ENCODE data around the gene NCKAP5.

Gene NCKAP5

DNA sequence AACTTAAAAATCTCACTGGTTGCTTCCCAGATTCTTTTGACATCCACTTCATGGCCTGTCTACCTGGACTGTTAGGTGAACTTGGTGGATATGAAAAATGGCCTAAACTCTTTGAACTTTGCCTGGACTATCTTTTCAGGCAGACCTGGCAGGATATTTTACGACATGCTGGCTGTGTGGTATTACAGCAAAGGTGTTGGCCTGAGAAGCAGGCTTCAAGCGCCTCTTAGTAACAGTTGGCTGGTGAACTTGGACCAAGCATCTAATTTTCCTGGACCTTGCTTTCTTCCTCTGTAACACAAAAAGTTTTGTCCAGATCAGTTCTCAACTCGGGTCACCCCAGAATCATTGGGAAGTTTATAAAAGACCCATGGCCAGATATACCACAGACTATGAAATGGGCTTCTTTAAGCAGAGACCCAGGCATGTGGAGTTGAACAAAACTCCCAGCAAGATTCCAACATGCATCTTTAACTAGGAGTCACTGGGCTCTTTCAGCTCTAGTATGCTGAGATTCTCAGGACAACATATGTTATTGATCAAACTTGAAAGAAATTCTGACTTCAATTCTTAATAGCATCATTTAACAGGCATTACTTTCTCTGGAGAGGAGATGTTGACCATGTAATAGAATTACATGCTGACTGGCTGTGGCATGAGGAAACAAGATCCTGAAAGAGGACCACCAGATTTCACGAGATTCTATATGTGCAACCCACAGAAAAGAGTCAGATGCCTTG is 902.7 kb downstream of the NCKAP5 start:
- TF ChIP-seq, protein P1, sequence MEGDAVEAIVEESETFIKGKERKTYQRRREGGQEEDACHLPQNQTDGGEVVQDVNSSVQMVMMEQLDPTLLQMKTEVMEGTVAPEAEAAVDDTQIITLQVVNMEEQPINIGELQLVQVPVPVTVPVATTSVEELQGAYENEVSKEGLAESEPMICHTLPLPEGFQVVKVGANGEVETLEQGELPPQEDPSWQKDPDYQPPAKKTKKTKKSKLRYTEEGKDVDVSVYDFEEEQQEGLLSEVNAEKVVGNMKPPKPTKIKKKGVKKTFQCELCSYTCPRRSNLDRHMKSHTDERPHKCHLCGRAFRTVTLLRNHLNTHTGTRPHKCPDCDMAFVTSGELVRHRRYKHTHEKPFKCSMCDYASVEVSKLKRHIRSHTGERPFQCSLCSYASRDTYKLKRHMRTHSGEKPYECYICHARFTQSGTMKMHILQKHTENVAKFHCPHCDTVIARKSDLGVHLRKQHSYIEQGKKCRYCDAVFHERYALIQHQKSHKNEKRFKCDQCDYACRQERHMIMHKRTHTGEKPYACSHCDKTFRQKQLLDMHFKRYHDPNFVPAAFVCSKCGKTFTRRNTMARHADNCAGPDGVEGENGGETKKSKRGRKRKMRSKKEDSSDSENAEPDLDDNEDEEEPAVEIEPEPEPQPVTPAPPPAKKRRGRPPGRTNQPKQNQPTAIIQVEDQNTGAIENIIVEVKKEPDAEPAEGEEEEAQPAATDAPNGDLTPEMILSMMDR (IDR thresholded peaks at IDR 0.05; ENCODE audit: low read depth, low read length) = no peak
- H3K27me3 ChIP-seq (ENCODE audit: insufficient read depth, low read depth, severe bottlenecking) = peaks cover 21% of the 10 kb centered on the region
- no peaks in the 10 kb centered on the region for H3K36me3 ChIP-seq
- H3K27ac ChIP-seq = no peak overlapping the region
- no peak overlapping the region for H3K4me3 ChIP-seq (ENCODE audit: low read depth, low read length)
- H3K9me3 ChIP-seq (ENCODE audit: severe bottlenecking) = no peaks in the 10 kb centered on the region
- DNase-seq = no peak

DNA sequence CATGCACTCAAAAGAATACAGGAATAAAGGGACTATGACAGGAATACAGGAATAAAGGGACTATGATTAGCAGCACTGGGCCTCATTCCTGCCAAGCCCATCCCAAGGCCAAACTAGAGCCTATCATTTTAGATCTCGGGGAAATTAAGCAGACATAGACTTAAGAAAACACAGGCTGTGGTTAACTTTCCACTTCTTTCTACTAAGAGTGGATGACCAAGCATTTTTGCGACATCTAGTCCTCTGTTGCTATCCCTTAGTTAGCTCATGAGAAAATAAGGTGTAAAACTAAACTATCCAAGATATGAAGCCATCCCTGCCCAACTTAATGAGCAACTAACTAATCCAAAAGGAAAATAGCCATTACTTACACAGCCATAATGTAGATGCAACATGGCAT is 904.2 kb downstream of the NCKAP5 start:
- no peak overlapping the region for H3K27ac ChIP-seq
- peaks cover 13% of the 10 kb centered on the region for H3K27me3 ChIP-seq (ENCODE audit: insufficient read depth, low read depth, severe bottlenecking)
- no peak overlapping the region for H3K4me3 ChIP-seq (ENCODE audit: low read depth, low read length)
- TF ChIP-seq, protein P1 (IDR thresholded peaks at IDR 0.05; ENCODE audit: low read depth, low read length) = no peak
- H3K36me3 ChIP-seq = no peaks in the 10 kb centered on the region
- DNase-seq = no peak
- no peaks in the 10 kb centered on the region for H3K9me3 ChIP-seq (ENCODE audit: severe bottlenecking)

- H3K9me3 ChIP-seq (ENCODE audit: severe bottlenecking) = no peaks in the 10 kb centered on the region
- no peaks in the 10 kb centered on the region for H3K36me3 ChIP-seq
- H3K27ac ChIP-seq = no peak overlapping the region
- no peak for DNase-seq
- no peak overlapping the region for H3K4me3 ChIP-seq (ENCODE audit: low read depth, low read length)
- TF ChIP-seq, protein P1 (IDR thresholded peaks at IDR 0.05; ENCODE audit: low read depth, low read length) = no peak
- no peaks in the 10 kb centered on the region for H3K27me3 ChIP-seq (ENCODE audit: insufficient read depth, low read depth, severe bottlenecking)
These were observed 905.5 kb downstream of the NCKAP5 start for GRCh38 chr2:132662732-132663131.

DNA sequence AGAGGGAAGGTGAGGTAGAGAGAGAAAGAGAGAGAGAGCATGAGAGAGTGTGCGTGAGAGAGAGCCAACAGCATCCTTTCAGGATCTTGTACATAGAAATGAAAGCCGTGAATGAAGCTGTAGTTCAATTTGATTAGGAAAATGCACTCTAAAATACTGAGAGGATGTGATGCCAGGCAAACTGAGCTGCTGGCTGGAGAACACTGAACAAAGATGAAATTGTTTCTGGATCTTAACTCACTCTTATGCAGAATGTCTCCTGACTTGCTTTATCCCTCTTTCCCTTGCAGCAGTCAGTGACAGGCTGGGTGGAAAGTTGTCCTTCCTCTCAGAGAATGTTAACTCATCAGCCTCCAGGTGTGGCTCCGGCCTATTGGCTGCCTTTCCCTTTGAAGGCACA is 908.9 kb downstream of the NCKAP5 start:
- H3K27me3 ChIP-seq (ENCODE audit: insufficient read depth, low read depth, severe bottlenecking) = no peaks in the 10 kb centered on the region
- TF ChIP-seq, protein P1 (IDR thresholded peaks at IDR 0.05; ENCODE audit: low read depth, low read length) = no peak
- no peaks in the 10 kb centered on the region for H3K9me3 ChIP-seq (ENCODE audit: severe bottlenecking)
- H3K4me3 ChIP-seq (ENCODE audit: low read depth, low read length) = no peak overlapping the region
- no peaks in the 10 kb centered on the region for H3K36me3 ChIP-seq
- no peak overlapping the region for H3K27ac ChIP-seq
- no peak for DNase-seq

DNA sequence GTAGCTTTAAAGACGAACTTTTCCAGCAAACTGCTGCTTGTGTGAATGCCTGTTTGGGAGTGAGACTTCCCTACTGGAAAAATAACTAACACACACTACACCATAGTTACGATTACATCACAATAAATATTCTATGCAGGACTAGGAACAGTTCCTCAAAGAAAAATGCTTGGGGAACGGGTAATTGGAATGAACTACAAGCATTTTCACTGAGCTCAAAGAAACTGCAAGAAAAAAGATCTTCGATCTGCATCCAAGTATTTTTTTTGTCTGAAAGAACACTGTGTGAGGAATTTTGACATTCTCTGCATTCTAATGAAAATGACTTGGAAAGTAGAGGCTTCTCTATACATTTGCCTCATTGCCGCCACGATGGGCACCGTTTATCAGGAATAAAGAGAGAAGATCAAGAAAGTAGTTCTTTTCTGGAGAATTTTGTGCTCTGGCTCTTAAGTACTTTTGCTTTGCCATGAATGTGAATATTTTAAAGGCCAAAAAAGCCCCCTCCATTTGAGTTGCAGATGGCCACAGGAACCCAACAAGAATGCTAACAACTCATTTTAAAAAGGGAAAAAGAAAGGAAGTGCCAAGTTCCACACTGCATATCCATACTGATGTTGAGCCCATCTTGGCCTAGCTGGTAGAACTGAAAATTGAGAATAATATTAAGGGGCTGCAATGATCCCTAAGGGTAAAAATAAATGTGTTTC is 911.8 kb downstream of the NCKAP5 start:
- no peaks in the 10 kb centered on the region for H3K9me3 ChIP-seq (ENCODE audit: severe bottlenecking)
- no peak overlapping the region for H3K4me3 ChIP-seq (ENCODE audit: low read depth, low read length)
- no peaks in the 10 kb centered on the region for H3K36me3 ChIP-seq
- TF ChIP-seq, protein P1 (IDR thresholded peaks at IDR 0.05; ENCODE audit: low read depth, low read length) = no peak
- DNase-seq = no peak
- H3K27me3 ChIP-seq (ENCODE audit: insufficient read depth, low read depth, severe bottlenecking) = no peaks in the 10 kb centered on the region
- H3K27ac ChIP-seq = no peak overlapping the region

Measured in WERI-Rb-1 (cell line).